OCI-LY7 (cell line): ENCODE data around the gene SPCS1.

Experiments used
- EZH2phosphoT487 ChIP-seq: fragments of 200-600 bp; sonication (generic); IDR thresholded peaks from 2 replicates; pipeline ENCODE4 v1.6.1; 2018; ENCODE audit warnings: low read depth, borderline replicate concordance, mild to moderate bottlenecking, mixed run types, antibody characterized with exemption, low read length, moderate library complexity, mixed read lengths
- TF ChIP-seq, protein P1 (sequence below): fragments of 200-600 bp; sonication (generic); conservative IDR thresholded peaks from 2 replicates; pipeline ENCODE4 v1.5.1; 2014; ENCODE audit warnings: mild to moderate bottlenecking, antibody characterized with exemption, low read length, moderate library complexity, mixed read lengths

DNA sequence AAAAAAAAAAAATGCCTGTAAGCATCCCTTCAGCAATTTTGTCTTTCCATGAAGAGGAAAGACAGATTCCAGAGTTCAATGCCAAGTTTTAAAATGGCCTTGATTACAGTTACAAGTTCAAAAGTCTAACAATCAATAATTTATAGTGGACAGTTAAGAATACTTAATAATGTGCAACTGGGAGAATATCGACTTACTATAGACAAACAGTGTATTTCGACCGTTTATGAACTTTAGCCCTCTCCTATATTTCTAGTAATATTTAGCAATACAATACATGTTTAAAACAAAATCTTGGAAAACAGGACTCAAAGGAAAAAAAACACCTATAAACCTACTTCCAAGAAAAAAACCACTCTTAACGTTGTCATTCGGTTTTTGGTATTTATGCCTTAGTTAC lies 21.7 kb upstream of the SPCS1 start:
- TF ChIP-seq, protein P1, sequence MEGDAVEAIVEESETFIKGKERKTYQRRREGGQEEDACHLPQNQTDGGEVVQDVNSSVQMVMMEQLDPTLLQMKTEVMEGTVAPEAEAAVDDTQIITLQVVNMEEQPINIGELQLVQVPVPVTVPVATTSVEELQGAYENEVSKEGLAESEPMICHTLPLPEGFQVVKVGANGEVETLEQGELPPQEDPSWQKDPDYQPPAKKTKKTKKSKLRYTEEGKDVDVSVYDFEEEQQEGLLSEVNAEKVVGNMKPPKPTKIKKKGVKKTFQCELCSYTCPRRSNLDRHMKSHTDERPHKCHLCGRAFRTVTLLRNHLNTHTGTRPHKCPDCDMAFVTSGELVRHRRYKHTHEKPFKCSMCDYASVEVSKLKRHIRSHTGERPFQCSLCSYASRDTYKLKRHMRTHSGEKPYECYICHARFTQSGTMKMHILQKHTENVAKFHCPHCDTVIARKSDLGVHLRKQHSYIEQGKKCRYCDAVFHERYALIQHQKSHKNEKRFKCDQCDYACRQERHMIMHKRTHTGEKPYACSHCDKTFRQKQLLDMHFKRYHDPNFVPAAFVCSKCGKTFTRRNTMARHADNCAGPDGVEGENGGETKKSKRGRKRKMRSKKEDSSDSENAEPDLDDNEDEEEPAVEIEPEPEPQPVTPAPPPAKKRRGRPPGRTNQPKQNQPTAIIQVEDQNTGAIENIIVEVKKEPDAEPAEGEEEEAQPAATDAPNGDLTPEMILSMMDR = no peak
- no peak for TF ChIP-seq EZH2phosphoT487
